ENCODE results near the gene RPL19.

DNA sequence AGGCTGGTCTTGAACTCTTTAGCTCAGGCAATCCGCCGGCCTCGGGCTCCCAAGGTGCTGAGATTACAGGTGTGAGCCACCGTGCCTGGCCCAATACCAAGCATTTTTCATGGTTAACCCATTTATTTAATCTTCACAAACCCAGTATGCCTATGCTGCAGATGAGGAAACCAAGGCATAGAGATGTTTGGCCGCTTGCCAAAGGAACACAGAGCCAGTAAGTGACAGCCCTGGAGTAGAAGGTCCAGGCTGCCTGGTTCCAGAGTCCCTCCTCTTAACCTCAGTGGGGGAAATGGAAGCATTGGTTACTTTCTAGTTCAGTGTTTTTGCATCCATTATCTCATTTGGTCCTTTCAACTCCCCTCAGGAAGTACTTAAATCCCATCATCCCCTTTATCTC is 18.8 kb upstream of the RPL19 start:
- TF ChIP-seq, protein P1, sequence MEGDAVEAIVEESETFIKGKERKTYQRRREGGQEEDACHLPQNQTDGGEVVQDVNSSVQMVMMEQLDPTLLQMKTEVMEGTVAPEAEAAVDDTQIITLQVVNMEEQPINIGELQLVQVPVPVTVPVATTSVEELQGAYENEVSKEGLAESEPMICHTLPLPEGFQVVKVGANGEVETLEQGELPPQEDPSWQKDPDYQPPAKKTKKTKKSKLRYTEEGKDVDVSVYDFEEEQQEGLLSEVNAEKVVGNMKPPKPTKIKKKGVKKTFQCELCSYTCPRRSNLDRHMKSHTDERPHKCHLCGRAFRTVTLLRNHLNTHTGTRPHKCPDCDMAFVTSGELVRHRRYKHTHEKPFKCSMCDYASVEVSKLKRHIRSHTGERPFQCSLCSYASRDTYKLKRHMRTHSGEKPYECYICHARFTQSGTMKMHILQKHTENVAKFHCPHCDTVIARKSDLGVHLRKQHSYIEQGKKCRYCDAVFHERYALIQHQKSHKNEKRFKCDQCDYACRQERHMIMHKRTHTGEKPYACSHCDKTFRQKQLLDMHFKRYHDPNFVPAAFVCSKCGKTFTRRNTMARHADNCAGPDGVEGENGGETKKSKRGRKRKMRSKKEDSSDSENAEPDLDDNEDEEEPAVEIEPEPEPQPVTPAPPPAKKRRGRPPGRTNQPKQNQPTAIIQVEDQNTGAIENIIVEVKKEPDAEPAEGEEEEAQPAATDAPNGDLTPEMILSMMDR (conservative IDR thresholded peaks at IDR 0.05; ENCODE audit: low read depth in 2 of 2): no peak
- no peak for TF ChIP-seq CREB1 (CRISPR knock-in tag; IDR thresholded peaks at IDR 0.05; ENCODE audit: low read depth)
- no peak for TF ChIP-seq EZH2 (IDR thresholded peaks at IDR 0.05; ENCODE audit: low read depth, unreplicated experiment)
- no peak for TF ChIP-seq ZNF331 (CRISPR knock-in tag; IDR thresholded peaks at IDR 0.05; ENCODE audit: low read depth)
- TF ChIP-seq POLR2AphosphoS5 (IDR thresholded peaks at IDR 0.05; ENCODE audit: low read depth): no peak
- TF ChIP-seq, protein P2, sequence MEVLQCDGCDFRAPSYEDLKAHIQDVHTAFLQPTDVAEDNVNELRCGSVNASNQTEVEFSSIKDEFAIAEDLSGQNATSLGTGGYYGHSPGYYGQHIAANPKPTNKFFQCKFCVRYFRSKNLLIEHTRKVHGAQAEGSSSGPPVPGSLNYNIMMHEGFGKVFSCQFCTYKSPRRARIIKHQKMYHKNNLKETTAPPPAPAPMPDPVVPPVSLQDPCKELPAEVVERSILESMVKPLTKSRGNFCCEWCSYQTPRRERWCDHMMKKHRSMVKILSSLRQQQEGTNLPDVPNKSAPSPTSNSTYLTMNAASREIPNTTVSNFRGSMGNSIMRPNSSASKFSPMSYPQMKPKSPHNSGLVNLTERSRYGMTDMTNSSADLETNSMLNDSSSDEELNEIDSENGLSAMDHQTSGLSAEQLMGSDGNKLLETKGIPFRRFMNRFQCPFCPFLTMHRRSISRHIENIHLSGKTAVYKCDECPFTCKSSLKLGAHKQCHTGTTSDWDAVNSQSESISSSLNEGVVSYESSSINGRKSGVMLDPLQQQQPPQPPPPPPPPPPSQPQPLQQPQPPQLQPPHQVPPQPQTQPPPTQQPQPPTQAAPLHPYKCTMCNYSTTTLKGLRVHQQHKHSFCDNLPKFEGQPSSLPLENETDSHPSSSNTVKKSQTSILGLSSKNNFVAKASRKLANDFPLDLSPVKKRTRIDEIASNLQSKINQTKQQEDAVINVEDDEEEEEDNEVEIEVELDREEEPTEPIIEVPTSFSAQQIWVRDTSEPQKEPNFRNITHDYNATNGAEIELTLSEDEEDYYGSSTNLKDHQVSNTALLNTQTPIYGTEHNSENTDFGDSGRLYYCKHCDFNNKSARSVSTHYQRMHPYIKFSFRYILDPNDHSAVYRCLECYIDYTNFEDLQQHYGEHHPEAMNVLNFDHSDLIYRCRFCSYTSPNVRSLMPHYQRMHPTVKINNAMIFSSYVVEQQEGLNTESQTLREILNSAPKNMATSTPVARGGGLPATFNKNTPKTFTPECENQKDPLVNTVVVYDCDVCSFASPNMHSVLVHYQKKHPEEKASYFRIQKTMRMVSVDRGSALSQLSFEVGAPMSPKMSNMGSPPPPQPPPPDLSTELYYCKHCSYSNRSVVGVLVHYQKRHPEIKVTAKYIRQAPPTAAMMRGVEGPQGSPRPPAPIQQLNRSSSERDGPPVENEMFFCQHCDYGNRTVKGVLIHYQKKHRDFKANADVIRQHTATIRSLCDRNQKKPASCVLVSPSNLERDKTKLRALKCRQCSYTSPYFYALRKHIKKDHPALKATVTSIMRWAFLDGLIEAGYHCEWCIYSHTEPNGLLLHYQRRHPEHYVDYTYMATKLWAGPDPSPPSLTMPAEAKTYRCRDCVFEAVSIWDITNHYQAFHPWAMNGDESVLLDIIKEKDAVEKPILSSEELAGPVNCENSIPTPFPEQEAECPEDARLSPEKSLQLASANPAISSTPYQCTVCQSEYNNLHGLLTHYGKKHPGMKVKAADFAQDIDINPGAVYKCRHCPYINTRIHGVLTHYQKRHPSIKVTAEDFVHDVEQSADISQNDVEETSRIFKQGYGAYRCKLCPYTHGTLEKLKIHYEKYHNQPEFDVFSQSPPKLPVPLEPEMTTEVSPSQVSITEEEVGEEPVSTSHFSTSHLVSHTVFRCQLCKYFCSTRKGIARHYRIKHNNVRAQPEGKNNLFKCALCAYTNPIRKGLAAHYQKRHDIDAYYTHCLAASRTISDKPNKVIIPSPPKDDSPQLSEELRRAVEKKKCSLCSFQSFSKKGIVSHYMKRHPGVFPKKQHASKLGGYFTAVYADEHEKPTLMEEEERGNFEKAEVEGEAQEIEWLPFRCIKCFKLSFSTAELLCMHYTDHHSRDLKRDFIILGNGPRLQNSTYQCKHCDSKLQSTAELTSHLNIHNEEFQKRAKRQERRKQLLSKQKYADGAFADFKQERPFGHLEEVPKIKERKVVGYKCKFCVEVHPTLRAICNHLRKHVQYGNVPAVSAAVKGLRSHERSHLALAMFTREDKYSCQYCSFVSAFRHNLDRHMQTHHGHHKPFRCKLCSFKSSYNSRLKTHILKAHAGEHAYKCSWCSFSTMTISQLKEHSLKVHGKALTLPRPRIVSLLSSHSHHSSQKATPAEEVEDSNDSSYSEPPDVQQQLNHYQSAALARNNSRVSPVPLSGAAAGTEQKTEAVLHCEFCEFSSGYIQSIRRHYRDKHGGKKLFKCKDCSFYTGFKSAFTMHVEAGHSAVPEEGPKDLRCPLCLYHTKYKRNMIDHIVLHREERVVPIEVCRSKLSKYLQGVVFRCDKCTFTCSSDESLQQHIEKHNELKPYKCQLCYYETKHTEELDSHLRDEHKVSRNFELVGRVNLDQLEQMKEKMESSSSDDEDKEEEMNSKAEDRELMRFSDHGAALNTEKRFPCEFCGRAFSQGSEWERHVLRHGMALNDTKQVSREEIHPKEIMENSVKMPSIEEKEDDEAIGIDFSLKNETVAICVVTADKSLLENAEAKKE (CRISPR knock-in tag; IDR thresholded peaks at IDR 0.05): no peak
- TF ChIP-seq, protein P3, sequence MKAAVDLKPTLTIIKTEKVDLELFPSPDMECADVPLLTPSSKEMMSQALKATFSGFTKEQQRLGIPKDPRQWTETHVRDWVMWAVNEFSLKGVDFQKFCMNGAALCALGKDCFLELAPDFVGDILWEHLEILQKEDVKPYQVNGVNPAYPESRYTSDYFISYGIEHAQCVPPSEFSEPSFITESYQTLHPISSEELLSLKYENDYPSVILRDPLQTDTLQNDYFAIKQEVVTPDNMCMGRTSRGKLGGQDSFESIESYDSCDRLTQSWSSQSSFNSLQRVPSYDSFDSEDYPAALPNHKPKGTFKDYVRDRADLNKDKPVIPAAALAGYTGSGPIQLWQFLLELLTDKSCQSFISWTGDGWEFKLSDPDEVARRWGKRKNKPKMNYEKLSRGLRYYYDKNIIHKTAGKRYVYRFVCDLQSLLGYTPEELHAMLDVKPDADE (IDR thresholded peaks at IDR 0.05): no peak
- TF ChIP-seq, protein P4, sequence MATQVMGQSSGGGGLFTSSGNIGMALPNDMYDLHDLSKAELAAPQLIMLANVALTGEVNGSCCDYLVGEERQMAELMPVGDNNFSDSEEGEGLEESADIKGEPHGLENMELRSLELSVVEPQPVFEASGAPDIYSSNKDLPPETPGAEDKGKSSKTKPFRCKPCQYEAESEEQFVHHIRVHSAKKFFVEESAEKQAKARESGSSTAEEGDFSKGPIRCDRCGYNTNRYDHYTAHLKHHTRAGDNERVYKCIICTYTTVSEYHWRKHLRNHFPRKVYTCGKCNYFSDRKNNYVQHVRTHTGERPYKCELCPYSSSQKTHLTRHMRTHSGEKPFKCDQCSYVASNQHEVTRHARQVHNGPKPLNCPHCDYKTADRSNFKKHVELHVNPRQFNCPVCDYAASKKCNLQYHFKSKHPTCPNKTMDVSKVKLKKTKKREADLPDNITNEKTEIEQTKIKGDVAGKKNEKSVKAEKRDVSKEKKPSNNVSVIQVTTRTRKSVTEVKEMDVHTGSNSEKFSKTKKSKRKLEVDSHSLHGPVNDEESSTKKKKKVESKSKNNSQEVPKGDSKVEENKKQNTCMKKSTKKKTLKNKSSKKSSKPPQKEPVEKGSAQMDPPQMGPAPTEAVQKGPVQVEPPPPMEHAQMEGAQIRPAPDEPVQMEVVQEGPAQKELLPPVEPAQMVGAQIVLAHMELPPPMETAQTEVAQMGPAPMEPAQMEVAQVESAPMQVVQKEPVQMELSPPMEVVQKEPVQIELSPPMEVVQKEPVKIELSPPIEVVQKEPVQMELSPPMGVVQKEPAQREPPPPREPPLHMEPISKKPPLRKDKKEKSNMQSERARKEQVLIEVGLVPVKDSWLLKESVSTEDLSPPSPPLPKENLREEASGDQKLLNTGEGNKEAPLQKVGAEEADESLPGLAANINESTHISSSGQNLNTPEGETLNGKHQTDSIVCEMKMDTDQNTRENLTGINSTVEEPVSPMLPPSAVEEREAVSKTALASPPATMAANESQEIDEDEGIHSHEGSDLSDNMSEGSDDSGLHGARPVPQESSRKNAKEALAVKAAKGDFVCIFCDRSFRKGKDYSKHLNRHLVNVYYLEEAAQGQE (IDR thresholded peaks at IDR 0.05; ENCODE audit: unreplicated experiment): no peak
- TF ChIP-seq EZH2phosphoT487 (IDR thresholded peaks at IDR 0.05; ENCODE audit: unreplicated experiment): no peak
- TF ChIP-seq ZNF114 (CRISPR knock-in tag; IDR thresholded peaks at IDR 0.05): no peak
- TF ChIP-seq STAT1 (IDR thresholded peaks at IDR 0.05; ENCODE audit: unreplicated experiment): no peak
